BE2C (cell line): ENCODE measurements around the gene TXNDC9.
A peak's percentile ranks its signal among the peaks of the same experiment; 100 is the strongest.
"Not testable (repeated sequence)": the region's sequence is repeated elsewhere in the genome, so short reads cannot be mapped to it uniquely, and the experiment has no call there.

Source experiments
- DNase-seq: peaks from one replicate; pipeline ENCODE4 v3.0.0-alpha.2; 2020
- H3K27me3 ChIP-seq: fragments of 250-450 bp; sonication (Bioruptor Pico); 2 replicates; pipeline ENCODE4 v1.5.1; 2020; ENCODE audit warnings: mild to moderate bottlenecking
- H3K36me3 ChIP-seq: fragments of 250-450 bp; sonication (Bioruptor Pico); 2 replicates; pipeline ENCODE4 v1.5.1; 2020; ENCODE audit warnings: mild to moderate bottlenecking
- H3K4me1 ChIP-seq: fragments of 250-450 bp; sonication (Bioruptor Pico); 2 replicates; pipeline ENCODE4 v1.5.1; 2020
- H3K4me3 ChIP-seq: 2 replicates; pipeline ENCODE4 v1.5.1; 2011; ENCODE audit warnings: low read depth, low read length
- H3K9me3 ChIP-seq: fragments of 250-450 bp; sonication (Bioruptor Pico); 2 replicates; pipeline ENCODE4 v1.5.1; 2020
- CTCF ChIP-seq: IDR thresholded peaks from 2 replicates; pipeline ENCODE4 v1.5.1; 2012; ENCODE audit warnings: mild to moderate bottlenecking, low read depth, low read length

TXNDC9 gene

GRCh38 chr2:99338029-99338585 is 2.0 kb upstream of the TXNDC9 start:
- H3K27me3 ChIP-seq = no peaks in the 10 kb centered on the region
- H3K9me3 ChIP-seq = no peaks in the 10 kb centered on the region
- no peaks in the 10 kb centered on the region for H3K4me1 ChIP-seq
- no peak for DNase-seq
- no peak for TF ChIP-seq CTCF
- no peaks in the 10 kb centered on the region for H3K36me3 ChIP-seq
- H3K4me3 ChIP-seq = peak overlapping the region; percentile 85

- Histone ChIP-seq H3K27me3 (no peaks in the 10 kb centered on the region), H3K4me1 (no peaks in the 10 kb centered on the region)
- TF ChIP-seq CTCF = peak; percentile 45
These were observed 1.2 kb upstream of the TXNDC9 start, which contains the start of gene EIF5B for GRCh38 chr2:99337113-99338028. Gene EIF5B (plus strand): TSS chr2:99337389. CDS start chr2:99337555, 166 bp downstream.

GRCh38 chr2:99336804-99337112 is 625 bp upstream of the TXNDC9 start:
- Histone ChIP-seq H3K36me3 (no peaks in the 10 kb centered on the region), H3K4me3 (peak overlapping the region; percentile 85), H3K9me3 (no peaks in the 10 kb centered on the region), H3K4me1 (no peaks in the 10 kb centered on the region), H3K27me3 (no peaks in the 10 kb centered on the region)
- DNase-seq = no peak
- no peak for TF ChIP-seq CTCF

More at GRCh38 chr2:99337113-99338028, 1.2 kb upstream of the TXNDC9 start, which contains the start of gene EIF5B:
- Histone ChIP-seq H3K9me3 (no peaks in the 10 kb centered on the region), H3K4me3 (peak within 1 kb of the TSS; percentile 85), H3K36me3 (no peaks in the 10 kb centered on the region)
- DNase-seq = peak; percentile 91

GRCh38 chr2:99325384-99325783 is 10.7 kb downstream of the TXNDC9 start:
- H3K36me3 ChIP-seq = peaks cover 7% of the 10 kb centered on the region; the same call in 1 of the 2 replicates

GRCh38 chr2:99317873-99318200 is 18.3 kb downstream of the TXNDC9 start:
- not testable (repeated sequence) for H3K9me3 ChIP-seq, DNase-seq, H3K4me3 ChIP-seq, H3K36me3 ChIP-seq, H3K4me1 ChIP-seq, H3K27me3 ChIP-seq

More at GRCh38 chr2:99325384-99325783, 10.7 kb downstream of the TXNDC9 start:
- no peak overlapping the region for H3K4me3 ChIP-seq
- no peaks in the 10 kb centered on the region for H3K9me3 ChIP-seq
- DNase-seq = no peak
- H3K4me1 ChIP-seq = no peaks in the 10 kb centered on the region
- H3K27me3 ChIP-seq = no peaks in the 10 kb centered on the region
- no peak for TF ChIP-seq CTCF

- no peak for TF ChIP-seq CTCF
- Histone ChIP-seq H3K27me3 (no peaks in the 10 kb centered on the region), H3K4me3 (no peak overlapping the region), H3K36me3 (peaks cover 8% of the 10 kb centered on the region), H3K9me3 (no peaks in the 10 kb centered on the region), H3K4me1 (no peaks in the 10 kb centered on the region)
- DNase-seq = no peak
These were observed 18.8 kb downstream of the TXNDC9 start for GRCh38 chr2:99317161-99317872.

- H3K9me3 ChIP-seq, H3K4me1 ChIP-seq, DNase-seq, H3K27me3 ChIP-seq, H3K36me3 ChIP-seq, H3K4me3 ChIP-seq: not testable (repeated sequence)
These were observed 35.0 kb downstream of the TXNDC9 start, which contains the start of gene LYG1 for GRCh38 chr2:99301097-99301496. Gene LYG1 (minus strand): TSS chr2:99301197. CDS start chr2:99295670, 5,527 bp downstream.
